Transverse colon (tissue), 4 donors: Measurements from ENCODE around the gene PTGES. TPM values are rescaled to one million over a fixed set of nuclear protein-coding genes. Genes with fewer than 3 reads are reported as not detected.

Experiments
- DNase-seq: peaks from one replicate; pipeline ENCODE4 v3.0.0-alpha.2; 2019
- H3K27ac ChIP-seq, 4 donors: fragments of 200-600 bp; sonication (generic); 2 replicates each; pipeline ENCODE4 v1.5.1; 2016 to 2018; ENCODE audit warnings: inconsistent platforms in 4 of 4
- H3K27me3 ChIP-seq: fragments of 200-600 bp; sonication (generic); 2 replicates; pipeline ENCODE4 v1.5.1; 2017; ENCODE audit warnings: inconsistent platforms
- H3K36me3 ChIP-seq, 4 donors: fragments of 200-600 bp; sonication (generic); 2 replicates each; pipeline ENCODE4 v1.5.1; 2017 to 2019; ENCODE audit warnings: inconsistent platforms in 4 of 4
- H3K4me1 ChIP-seq, 4 donors: fragments of 200-600 bp; sonication (generic); 2 replicates each; pipeline ENCODE4 v1.5.1; 2017 to 2020; ENCODE audit warnings: inconsistent platforms in 4 of 4
- H3K4me3 ChIP-seq, 4 donors: fragments of 200-600 bp; sonication (generic); 1 replicate in 1 of 4; 2 replicates in 3 of 4; pipeline versions ENCODE4 v1.5.1 to v1.6.1; 2017 to 2019; ENCODE audit warnings: inconsistent platforms in 4 of 4
- H3K9me3 ChIP-seq, 2 donors: fragments of 200-600 bp; sonication (generic); 2 replicates each; pipeline ENCODE4 v1.5.1; 2017 to 2019; ENCODE audit warnings: inconsistent platforms in 2 of 2
- CTCF ChIP-seq, 5 experiments: fragments of 200-600 bp in 3 of 5; fragments of 450-650 bp in 2 of 5; sonication (generic) in 3 of 5; IDR thresholded peaks; 1 replicate in 2 of 5; 2 replicates in 3 of 5; pipeline ENCODE4 v1.5.1; 2016 to 2017; ENCODE audit warnings: antibody characterized with exemption in 5 of 5, inconsistent platforms in 3 of 5, mild to moderate bottlenecking in 2 of 5, moderate library complexity in 1 of 5
- EP300 ChIP-seq: sonication (generic); formaldehyde crosslinking; IDR thresholded peaks from one replicate; pipeline ENCODE4 v1.6.1; 2017; ENCODE audit warnings: antibody characterized with exemption, low read depth
- POLR2A ChIP-seq: fragments of 450-650 bp; IDR thresholded peaks from one replicate; pipeline ENCODE4 v1.6.1; 2016; ENCODE audit warnings: antibody characterized with exemption, mild to moderate bottlenecking, moderate library complexity
- POLR2AphosphoS5 ChIP-seq, 3 donors: sonication (generic); formaldehyde crosslinking; IDR thresholded peaks; one replicate each; pipeline ENCODE4 v1.6.1; 2016; ENCODE audit warnings: antibody characterized with exemption in 3 of 3
- WGBS, 2 donors: methylation state at CpG; one replicate each; pipeline ENCODE4 v1.1.5; 2018; ENCODE audit warnings: low coverage in 1 of 2; 5-methylcytosine and 5-hydroxymethylcytosine counted together
- in situ Hi-C, 4 donors: fragments of 200-750 bp; cut with MboI; loops; one replicate each; pipeline versions ENCODE4 v1.15.0 to v1.15.1; 2017; ENCODE audit warnings: low sequenced_read_pairs in 3 of 4, low pct_ligation_motif_present in 1 of 4, low pct_unique_long_range_greater_than_20kb in 1 of 4
- intact Hi-C: fragments of 100-400 bp; cut with DNase I; formaldehyde crosslinking; loops from one replicate; pipeline ENCODE4 v1.15.1; 2023; ENCODE audit warnings: low total_unique reads
- total RNA-seq, 4 donors: library from RNA; depleted of rRNA; stranded (reverse); fragments of >200 nt; gene quantifications; one replicate each; pipeline ENCODE4 v1.1.0, GENCODE V29; 2016

Gene PTGES
- total RNA-seq, 4 donors from 2014 or later = 0.75 to 11.0 (median 2.2) TPM

DNA sequence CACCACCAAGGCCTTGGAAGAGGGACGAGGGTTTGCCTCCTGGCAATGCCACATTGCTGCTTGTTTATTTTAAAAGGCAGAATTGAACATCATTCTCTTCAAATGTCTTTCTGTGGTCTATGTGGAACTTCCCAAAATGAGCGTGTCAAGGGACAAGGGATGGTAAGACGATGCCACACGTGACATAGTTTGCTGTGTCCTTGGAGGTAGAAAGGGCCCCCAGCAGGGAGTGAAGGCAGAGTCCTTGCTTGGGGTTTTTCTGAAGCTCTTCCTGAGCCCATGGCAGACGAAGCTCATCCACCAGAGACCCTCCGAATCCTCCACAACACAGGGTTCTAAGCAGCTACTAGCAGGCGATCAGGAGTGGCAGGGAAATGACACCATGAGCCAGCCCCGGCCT, 59.1 kb downstream of the PTGES start:
- in situ Hi-C loops = no loop called here
- H3K27ac ChIP-seq = no peak overlapping the region
- no peak for TF ChIP-seq POLR2AphosphoS5 (IDR thresholded peaks at IDR 0.05)
- TF ChIP-seq POLR2A = no peak
- TF ChIP-seq EP300 = no peak
- no peak for TF ChIP-seq CTCF (IDR thresholded peaks at IDR 0.05)

DNA sequence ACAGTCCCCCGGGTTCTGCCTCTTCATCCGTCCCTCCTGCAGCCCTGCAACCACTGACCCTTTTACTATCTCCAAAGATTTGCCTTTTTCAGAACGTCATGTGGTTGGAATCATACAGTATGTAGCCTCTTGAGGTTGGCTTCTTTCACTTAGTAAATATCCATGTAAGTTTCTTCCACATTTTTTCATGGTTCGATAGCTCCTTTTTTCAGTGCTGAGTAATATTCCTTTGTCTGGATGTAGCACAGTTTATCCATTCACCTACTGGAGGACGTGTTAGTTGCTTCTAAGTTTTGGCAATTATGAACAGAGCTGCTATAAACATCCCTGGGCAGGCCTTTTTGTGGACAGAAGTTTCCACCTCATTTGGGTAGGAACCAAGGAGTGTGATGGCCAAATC, 60.3 kb downstream of the PTGES start:
- Histone ChIP-seq H3K36me3 (no peaks in the 10 kb centered on the region), H3K27me3 (peaks cover 27% of the 10 kb centered on the region), H3K4me3 (no peak overlapping the region), H3K4me1 (peaks cover 0 to 7% (median 3%) of the 10 kb centered on the region in 4 donors), H3K9me3 (no peaks in the 10 kb centered on the region), H3K27ac (no peak overlapping the region)
- DNase-seq = no peak
- intact Hi-C loops (no loop called here), in situ Hi-C loops (no loop called here)
- WGBS, 2 donors = 71 to 76% methylated on average over 2 to 5 of the region's 5 CpGs
- TF ChIP-seq CTCF (IDR thresholded peaks at IDR 0.05) (no peak), POLR2A (no peak)

More for the DNA sequence above, 59.1 kb downstream of the PTGES start:
- DNase-seq = no peak
- peaks cover 0 to 15% (median 12%) of the 10 kb centered on the region in 4 donors for H3K4me1 ChIP-seq
- H3K27me3 ChIP-seq = peaks cover 39% of the 10 kb centered on the region
- WGBS, 2 donors = 69 to 71% methylated on average over 1 to 8 of the region's 8 CpGs
- no peaks in the 10 kb centered on the region for H3K9me3 ChIP-seq
- H3K4me3 ChIP-seq = no peak overlapping the region
- intact Hi-C loops = no loop called here
- H3K36me3 ChIP-seq = no peaks in the 10 kb centered on the region

Other genes starting within 250 kb of the PTGES start
- gene C9orf50, start 131.9 kb downstream of the PTGES start, total RNA-seq = not detected
- 10 to 100 TPM; 11.3 to 19.1 (median 14.3) TPM for gene NTMT1, start 126.9 kb downstream of the PTGES start, total RNA-seq
- 10 to 100 TPM; 21.8 to 54.2 (median 29.6) TPM for gene ASB6, start 110.9 kb downstream of the PTGES start, total RNA-seq
- under 1 TPM in 1 of 4 donors, not detected in 3; 0.41 TPM for gene PRRX2, start 87.4 kb downstream of the PTGES start, total RNA-seq
- 100 to 1,000 TPM in 1 of 4 donors, 10 to 100 TPM in 3; 49.0 to 105 (median 62.7) TPM for gene TOR1B, start 50.1 kb upstream of the PTGES start, total RNA-seq
- 10 to 100 TPM in 3 of 4 donors, 1 to 10 TPM in 1; 6.2 to 47.0 (median 40.0) TPM for gene TOR1A, start 71.1 kb upstream of the PTGES start, total RNA-seq
- 100 to 1,000 TPM in 1 of 4 donors, 10 to 100 TPM in 3; 43.6 to 263 (median 47.7) TPM for gene C9orf78, start 82.2 kb upstream of the PTGES start, total RNA-seq
- 10 to 100 TPM; 18.3 to 40.0 (median 25.3) TPM for gene USP20, start 82.4 kb upstream of the PTGES start, total RNA-seq